Activated naive CD8-positive, alpha-beta T cell treated with anti-CD3 and anti-CD28 coated beads, Interleukin-2, amount 10 ng/mL, durations not matched to agents 7 days and 5 days (primary cell): ENCODE results near the gene KIF17. TPM values are rescaled to one million over a fixed set of nuclear protein-coding genes. Genes with fewer than 3 reads are reported as not detected.

Experiments
- ATAC-seq: fragments of 150-1000 bp; cut with Tn5 transposase; one replicate; pipeline ENCODE4 v1.10.0; 2021; ENCODE audit warnings: low read depth, moderate library complexity
- POLR2A ChIA-PET: fragments of 350-600 bp; sonication (Branson Sonifier 250); formaldehyde crosslinking; loops from one replicate; lab custom pipeline; 2021; ENCODE audit warnings: antibody characterized with exemption; lab: Charles Lee
- DNase-seq: peaks from one replicate; pipeline ENCODE4 v3.0.0; 2021
- H3K27ac Mint-ChIP-seq: one replicate; pipeline ENCODE4 v1.8.0; 2022; ENCODE audit warnings: mild to moderate bottlenecking, mixed read lengths
- H3K27me3 Mint-ChIP-seq: one replicate; pipeline ENCODE4 v1.8.0; 2022; ENCODE audit warnings: mild to moderate bottlenecking, moderate library complexity, mixed read lengths
- H3K36me3 Mint-ChIP-seq: one replicate; pipeline ENCODE4 v1.8.0; 2021; ENCODE audit warnings: mild to moderate bottlenecking, mixed read lengths
- H3K4me1 Mint-ChIP-seq: one replicate; pipeline ENCODE4 v1.8.0; 2021; ENCODE audit warnings: mixed read lengths
- H3K4me3 Mint-ChIP-seq: one replicate; pipeline ENCODE4 v1.8.0; 2022; ENCODE audit warnings: mild to moderate bottlenecking, moderate library complexity, mixed read lengths
- H3K9me3 Mint-ChIP-seq: one replicate; pipeline ENCODE4 v1.8.0; 2021; ENCODE audit warnings: mixed read lengths
- total RNA-seq, 2 experiments: library from RNA; stranded (reverse); gene quantifications; one replicate each; pipeline ENCODE4 v1.2.3, GENCODE V29; 2021

KIF17 gene
- total RNA-seq, 2 experiments from 2014 or later: not detected

DNA sequence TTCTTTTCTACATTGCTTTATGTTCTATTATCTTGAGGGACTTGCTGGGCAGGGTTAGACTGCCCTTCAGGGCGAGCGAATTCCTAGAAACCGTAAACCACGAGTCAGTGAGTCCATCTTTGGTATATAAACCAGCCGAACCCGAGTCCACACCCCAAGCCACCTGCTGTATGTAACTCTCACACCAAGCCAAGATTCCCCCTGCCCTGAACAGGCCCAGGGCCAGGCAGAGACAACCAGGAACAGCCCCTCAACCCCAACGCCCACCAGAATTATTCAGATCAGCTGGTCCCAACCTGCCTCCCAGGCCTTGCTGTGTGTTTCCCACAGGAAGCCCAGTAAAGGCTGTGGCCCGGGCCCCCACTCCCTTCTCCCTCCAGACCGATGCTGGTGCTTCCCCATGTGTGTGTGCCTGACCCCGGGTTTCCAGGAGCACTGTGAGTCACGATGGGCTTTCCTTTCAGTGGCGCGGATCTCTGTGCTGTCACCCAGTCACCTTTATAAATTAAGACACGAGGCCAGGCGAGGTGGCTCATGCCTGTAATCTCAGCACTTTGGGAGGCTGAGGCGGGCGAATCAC is 17.1 kb downstream of the KIF17 start:
- no peak for DNase-seq
- POLR2A ChIA-PET: no interaction called here
- H3K9me3 Mint-ChIP-seq: no peaks in the 10 kb centered on the region
- peaks cover 2% of the 10 kb centered on the region for H3K27me3 Mint-ChIP-seq
- H3K4me3 Mint-ChIP-seq: no peak overlapping the region
- H3K4me1 Mint-ChIP-seq: peaks cover 7% of the 10 kb centered on the region
- ATAC-seq: no peak
- no peak overlapping the region for H3K27ac Mint-ChIP-seq
- H3K36me3 Mint-ChIP-seq: no peaks in the 10 kb centered on the region

DNA sequence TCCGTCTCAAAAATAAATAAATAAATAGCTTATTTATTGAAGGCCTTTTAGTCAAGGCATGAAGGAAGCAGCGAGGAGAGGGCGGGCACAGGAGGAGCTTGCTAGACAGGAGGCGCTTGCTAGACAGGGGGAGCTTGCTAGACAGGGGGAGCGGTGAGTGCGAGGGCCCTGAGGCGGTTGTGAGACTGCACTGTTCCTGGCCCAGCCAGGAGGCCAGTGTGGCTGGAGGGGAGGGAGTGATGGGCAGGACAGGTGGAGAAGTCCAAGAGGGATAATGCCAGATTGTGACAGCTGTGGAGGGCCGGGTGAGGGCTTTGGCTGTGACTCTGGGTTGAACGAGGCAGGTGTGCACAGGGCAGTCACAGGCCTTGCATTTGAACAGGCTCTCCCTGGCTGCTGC is 18.2 kb downstream of the KIF17 start:
- H3K36me3 Mint-ChIP-seq: no peaks in the 10 kb centered on the region
- no peak overlapping the region for H3K4me3 Mint-ChIP-seq

DNA sequence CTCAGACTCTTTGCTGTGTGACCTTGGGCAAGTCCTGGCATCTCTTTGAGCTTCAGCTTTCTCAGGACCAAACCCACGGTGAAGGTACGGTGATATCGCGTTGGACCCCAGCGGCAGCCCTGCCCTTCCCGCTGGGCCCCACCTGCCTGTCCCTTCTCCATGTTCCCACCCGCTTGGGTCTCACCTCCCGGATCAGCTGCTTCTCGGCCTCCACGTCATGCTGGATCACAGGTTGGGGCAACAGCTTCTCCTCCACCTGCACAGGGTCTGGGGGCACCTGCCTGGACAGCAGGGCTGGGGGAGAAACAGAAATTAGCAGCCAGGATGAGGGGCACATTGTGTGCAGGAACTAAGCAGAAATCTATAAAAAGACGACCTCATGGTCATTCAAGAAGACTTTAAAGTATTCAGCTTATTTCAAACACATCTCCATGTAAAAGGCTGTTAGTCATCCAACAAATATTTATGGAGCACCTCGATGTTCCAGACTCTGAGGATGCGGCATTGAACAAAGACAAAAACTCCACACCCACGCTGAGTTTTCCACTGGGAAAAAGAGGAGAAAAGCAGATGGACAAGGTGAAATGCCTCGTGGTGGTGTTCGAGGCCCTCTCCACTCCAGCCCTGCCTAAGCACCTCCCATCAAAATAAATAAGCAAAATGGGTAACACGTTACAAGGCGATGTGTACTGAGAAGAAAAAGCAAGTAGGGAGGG is 19.5 kb downstream of the KIF17 start:
- no peak overlapping the region for H3K4me3 Mint-ChIP-seq
- POLR2A ChIA-PET: no interaction called here
- ATAC-seq (no peak), DNase-seq (no peak)
- H3K9me3 Mint-ChIP-seq: no peaks in the 10 kb centered on the region
- H3K4me1 Mint-ChIP-seq: peaks cover 7% of the 10 kb centered on the region
- peaks cover 13% of the 10 kb centered on the region for H3K27me3 Mint-ChIP-seq
- H3K36me3 Mint-ChIP-seq: no peaks in the 10 kb centered on the region
- H3K27ac Mint-ChIP-seq: no peak overlapping the region

More for the DNA sequence above, 18.2 kb downstream of the KIF17 start:
- DNase-seq (no peak), ATAC-seq (no peak)
- POLR2A ChIA-PET: no interaction called here
- no peak overlapping the region for H3K27ac Mint-ChIP-seq
- H3K4me1 Mint-ChIP-seq: peaks cover 7% of the 10 kb centered on the region
- H3K27me3 Mint-ChIP-seq: peaks cover 6% of the 10 kb centered on the region
- H3K9me3 Mint-ChIP-seq: no peaks in the 10 kb centered on the region

DNA sequence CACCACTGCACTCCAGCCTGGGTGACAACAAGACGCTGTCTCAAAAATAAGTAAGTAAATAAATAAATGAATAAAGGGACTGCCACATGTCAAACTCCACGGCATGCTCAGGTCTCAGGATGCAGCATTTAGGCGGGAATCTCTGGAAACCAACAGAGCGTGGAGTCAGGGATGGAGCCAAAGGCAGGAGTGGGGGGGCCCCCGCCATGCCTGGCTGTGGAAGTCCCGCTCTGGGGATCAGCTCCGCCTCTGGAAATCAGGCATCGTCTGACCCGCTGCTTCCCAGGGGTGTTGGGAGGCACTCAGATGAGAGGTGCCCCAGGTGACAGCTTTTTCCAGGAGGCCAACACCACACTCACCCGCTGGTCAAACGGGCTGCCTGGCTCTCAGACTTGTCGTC is 20.2 kb downstream of the KIF17 start:
- Mint-ChIP-seq H3K9me3 (no peaks in the 10 kb centered on the region), H3K36me3 (no peaks in the 10 kb centered on the region), H3K27me3 (peaks cover 11% of the 10 kb centered on the region), H3K27ac (no peak overlapping the region), H3K4me3 (no peak overlapping the region), H3K4me1 (peaks cover 7% of the 10 kb centered on the region)
- DNase-seq (no peak), ATAC-seq (no peak)
- POLR2A ChIA-PET: interaction anchor here (1.2 kb wide), 1 partner anchor 89 kb away, joined by 4 read pairs; the partner anchor contains the start of gene HP1BP3

DNA sequence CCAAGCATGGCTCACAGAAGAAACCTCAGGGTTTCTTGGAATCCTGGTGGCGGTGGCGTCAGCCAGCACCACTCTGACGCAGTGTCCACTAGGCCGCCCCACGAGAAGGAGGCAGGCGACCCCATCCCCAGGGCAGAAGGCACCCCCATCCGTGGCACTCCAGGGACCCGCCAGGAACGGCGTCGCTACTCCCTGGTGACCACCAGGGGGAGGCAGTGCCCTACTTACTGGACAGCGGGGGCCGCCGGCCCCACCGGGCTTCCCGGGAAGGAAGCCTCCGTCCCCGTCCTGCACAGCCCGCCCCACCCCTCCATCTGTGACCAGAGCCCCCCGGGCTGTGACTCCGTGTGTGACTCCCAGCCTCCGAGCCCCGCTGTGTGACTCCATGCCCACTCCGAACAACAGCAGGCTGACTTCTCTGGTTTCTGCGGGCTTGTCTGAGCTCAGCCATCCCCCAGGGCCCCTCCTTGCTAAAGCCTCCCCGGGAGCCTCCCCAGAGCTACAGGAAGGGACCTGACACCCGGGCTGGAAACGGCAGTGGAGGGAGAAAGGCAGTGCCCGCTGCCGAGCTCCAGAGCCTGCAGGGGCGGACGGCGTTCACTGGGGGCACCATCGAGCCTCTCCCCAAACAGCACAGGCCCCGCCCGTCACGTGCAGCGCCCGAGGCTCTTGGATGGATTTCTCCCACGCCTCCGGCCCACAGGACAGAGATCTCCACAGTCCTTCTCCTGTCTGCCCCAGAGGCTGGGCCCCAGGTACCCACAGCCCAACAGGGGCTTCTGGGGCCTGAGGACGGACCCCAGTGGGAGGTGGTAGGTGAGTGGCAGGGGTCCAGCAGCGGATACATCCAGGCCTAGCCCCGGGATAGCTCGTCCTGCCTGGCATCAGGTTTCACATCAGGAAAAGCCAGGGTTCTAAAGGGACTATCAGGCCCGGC is 21.1 kb downstream of the KIF17 start:
- no peaks in the 10 kb centered on the region for H3K9me3 Mint-ChIP-seq
- peak overlapping the region; percentile 88 for H3K4me3 Mint-ChIP-seq
- H3K27ac Mint-ChIP-seq: peak overlapping the region; percentile 85
- H3K4me1 Mint-ChIP-seq: peaks cover 7% of the 10 kb centered on the region
- POLR2A ChIA-PET: interaction anchor here (0.8 to 1.2 kb wide), 3 partner anchors 35 to 505 kb away, joined by 3 to 4 read pairs (median 3); partner anchors contain the start of genes DDOST and HP1BP3
- ATAC-seq (peak; percentile 91), DNase-seq (peak; percentile 81)
- H3K36me3 Mint-ChIP-seq: no peaks in the 10 kb centered on the region
- peaks cover 13% of the 10 kb centered on the region for H3K27me3 Mint-ChIP-seq

DNA sequence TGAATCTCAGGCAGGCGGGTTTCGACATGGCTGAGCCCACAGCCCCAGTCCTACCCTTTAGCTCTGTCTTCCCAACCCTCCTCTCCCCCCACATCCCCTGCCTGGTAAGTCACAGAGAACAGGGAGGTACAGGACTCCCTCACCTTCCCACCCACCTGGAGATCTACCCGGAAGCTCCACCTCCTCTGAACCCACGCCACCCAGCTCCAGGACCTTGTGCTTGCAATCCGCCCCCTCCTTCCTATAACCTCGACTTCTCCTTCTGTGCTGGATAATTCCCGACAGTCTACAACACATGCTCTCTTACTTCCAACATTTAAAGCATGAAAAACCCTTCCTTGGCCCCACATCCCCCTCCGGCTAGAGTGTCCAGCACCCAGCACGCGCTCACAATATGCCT is 22.3 kb downstream of the KIF17 start:
- Mint-ChIP-seq H3K27me3 (peaks cover 13% of the 10 kb centered on the region), H3K4me3 (peak overlapping the region; percentile 88), H3K36me3 (no peaks in the 10 kb centered on the region), H3K9me3 (no peaks in the 10 kb centered on the region), H3K27ac (no peak overlapping the region), H3K4me1 (peaks cover 7% of the 10 kb centered on the region)
- DNase-seq: no peak
- no peak for ATAC-seq
- POLR2A ChIA-PET: no interaction called here

DNA sequence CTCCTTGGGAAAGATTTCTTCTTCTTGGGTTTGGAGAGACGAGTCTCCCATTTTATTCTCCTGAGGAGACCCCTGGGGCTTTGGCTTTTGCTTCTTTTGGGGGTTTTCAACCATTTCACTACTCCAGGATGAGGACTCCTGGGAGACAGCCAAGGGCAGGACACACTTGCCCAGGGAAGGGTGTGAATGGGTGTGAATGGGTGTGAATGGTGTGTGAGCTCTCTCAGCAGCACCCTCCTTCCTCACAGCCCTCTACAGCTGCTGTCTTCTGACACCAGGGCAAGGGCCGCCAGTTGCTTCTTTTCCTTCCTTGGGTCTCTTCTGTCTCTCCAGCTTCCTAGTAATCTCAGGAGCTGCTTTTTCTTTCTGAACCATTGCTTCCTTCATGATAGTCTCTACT is 24.2 kb downstream of the KIF17 start:
- Mint-ChIP-seq H3K27me3 (peaks cover 13% of the 10 kb centered on the region), H3K9me3 (no peaks in the 10 kb centered on the region), H3K4me1 (peaks cover 7% of the 10 kb centered on the region), H3K4me3 (no peak overlapping the region), H3K27ac (no peak overlapping the region), H3K36me3 (no peaks in the 10 kb centered on the region)
- POLR2A ChIA-PET: no interaction called here
- DNase-seq: no peak
- no peak for ATAC-seq

DNA sequence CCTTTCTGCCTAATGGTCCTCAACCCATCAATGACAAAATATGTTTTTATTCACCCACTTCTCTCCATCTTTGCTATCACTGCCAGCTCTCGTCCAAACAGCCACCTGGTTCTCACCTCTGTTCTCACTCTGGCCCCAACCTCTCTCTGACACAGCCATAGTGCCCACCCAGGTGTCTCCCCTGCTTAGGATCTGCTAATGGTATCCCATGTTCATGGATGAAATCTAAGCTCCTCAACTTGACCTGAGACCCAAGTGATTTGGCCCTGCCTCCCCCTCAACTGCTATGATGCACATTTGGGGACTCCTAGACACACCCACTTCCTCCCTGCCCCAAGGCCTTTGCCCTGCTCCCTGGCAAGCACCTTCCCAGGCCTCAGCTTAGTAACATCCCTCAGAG is 25.9 kb downstream of the KIF17 start:
- no peak overlapping the region for H3K4me3 Mint-ChIP-seq
- ATAC-seq: no peak
- H3K36me3 Mint-ChIP-seq: no peaks in the 10 kb centered on the region
- peaks cover 13% of the 10 kb centered on the region for H3K27me3 Mint-ChIP-seq
- H3K4me1 Mint-ChIP-seq: peaks cover 7% of the 10 kb centered on the region
- POLR2A ChIA-PET: no interaction called here
- no peak for DNase-seq
- H3K9me3 Mint-ChIP-seq: no peaks in the 10 kb centered on the region
- H3K27ac Mint-ChIP-seq: no peak overlapping the region

DNA sequence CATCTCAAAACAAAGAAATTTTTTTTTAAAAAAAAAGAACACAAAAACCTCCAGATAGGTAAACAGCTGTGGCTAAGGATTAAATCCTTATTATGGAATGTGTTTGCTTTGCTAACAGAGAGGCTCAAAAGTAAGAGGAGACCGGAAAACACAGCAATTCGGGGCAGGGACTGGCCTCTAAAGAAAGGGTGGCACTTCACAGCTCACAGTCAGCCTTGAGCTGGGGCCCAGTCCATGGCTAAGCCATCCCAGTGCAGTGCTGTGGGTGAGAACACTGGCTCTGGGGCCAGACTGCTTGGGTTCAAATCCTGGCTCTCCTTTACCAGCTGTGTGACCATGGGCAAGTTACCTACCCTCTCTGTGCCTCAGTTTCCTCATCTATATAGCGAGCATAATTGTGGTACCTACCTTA is 28.2 kb downstream of the KIF17 start:
- Mint-ChIP-seq H3K4me1 (peaks cover 2% of the 10 kb centered on the region), H3K27me3 (peaks cover 15% of the 10 kb centered on the region), H3K9me3 (no peaks in the 10 kb centered on the region), H3K36me3 (no peaks in the 10 kb centered on the region), H3K4me3 (no peak overlapping the region), H3K27ac (no peak overlapping the region)
- ATAC-seq: no peak
- DNase-seq: no peak
- POLR2A ChIA-PET: interaction anchor here (0.8 kb wide), 1 partner anchor 28 kb away, joined by 3 read pairs; the partner anchor contains the start of gene DDOST

DNA sequence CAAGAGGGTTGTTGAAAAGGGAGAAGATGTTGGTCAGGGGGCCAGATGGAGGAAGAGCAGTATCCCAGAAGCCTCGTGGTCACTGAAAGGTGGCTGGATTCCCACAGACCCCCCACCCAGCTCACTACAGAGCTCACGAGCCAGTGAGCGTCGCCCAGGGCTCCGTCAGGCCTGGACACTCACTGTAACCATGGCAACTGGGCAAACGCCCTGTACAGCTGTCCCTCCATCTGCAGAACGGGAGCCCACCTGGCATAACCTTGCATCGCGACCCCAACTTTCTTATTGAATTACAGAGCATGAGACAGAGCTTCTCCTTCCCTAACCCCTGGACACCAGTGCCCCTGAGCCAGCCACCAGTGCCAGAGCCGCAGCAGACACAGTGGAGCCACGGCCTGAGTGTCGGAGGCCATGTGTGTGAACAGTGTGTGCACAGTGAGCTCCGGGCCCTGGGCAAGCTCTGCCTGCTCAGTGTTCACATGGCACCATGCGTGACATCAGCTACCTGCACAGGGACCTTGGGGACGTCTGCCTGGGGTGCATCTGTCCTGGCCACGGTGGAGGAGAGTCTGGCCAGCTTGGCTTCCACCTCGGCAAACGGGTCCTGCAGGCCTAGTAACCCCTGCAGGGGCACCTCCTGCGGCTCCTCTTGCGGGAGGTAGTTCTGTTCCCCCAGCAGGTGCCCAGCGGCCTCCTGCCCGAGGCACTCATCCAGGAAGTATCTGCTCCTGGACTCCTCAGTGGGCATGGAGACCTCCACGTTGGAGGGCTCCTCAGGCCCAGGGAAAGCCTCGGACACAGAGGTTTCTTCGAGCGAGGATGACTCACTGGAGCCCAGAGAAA is 30.7 kb downstream of the KIF17 start:
- ATAC-seq: no peak
- H3K36me3 Mint-ChIP-seq: no peaks in the 10 kb centered on the region
- no peak overlapping the region for H3K4me3 Mint-ChIP-seq
- no peaks in the 10 kb centered on the region for H3K9me3 Mint-ChIP-seq
- POLR2A ChIA-PET: interaction anchor here (0.5 kb wide), 1 partner anchor 327 kb away, joined by 6 read pairs; no protein-coding TSS in a partner anchor
- no peak overlapping the region for H3K27ac Mint-ChIP-seq
- peaks cover 11% of the 10 kb centered on the region for H3K27me3 Mint-ChIP-seq
- H3K4me1 Mint-ChIP-seq: peaks cover 6% of the 10 kb centered on the region
- no peak for DNase-seq

DNA sequence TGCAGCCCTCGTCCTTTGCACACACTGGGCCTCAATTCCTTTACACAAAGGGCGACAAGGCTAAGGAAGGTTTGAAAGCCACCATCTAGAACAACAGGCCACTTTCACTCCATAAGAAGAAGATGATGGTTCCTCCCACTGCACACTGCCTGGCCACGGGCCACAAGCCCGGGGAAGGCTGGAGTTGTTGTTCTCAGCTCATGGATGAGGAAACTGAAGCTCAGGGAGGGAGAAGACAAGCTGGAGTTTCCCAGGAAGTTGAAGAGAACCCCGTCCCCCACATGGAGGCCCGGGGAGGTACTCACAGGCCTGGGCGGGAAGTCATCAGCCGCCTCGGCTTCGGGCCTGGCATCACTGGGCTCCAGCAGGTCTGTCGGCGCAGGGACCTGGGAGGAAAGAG is 32.1 kb downstream of the KIF17 start:
- Mint-ChIP-seq H3K27me3 (peaks cover 15% of the 10 kb centered on the region), H3K27ac (no peak overlapping the region), H3K4me1 (peaks cover 8% of the 10 kb centered on the region), H3K9me3 (no peaks in the 10 kb centered on the region), H3K4me3 (no peak overlapping the region), H3K36me3 (no peaks in the 10 kb centered on the region)
- DNase-seq (no peak), ATAC-seq (no peak)
- POLR2A ChIA-PET: no interaction called here

DNA sequence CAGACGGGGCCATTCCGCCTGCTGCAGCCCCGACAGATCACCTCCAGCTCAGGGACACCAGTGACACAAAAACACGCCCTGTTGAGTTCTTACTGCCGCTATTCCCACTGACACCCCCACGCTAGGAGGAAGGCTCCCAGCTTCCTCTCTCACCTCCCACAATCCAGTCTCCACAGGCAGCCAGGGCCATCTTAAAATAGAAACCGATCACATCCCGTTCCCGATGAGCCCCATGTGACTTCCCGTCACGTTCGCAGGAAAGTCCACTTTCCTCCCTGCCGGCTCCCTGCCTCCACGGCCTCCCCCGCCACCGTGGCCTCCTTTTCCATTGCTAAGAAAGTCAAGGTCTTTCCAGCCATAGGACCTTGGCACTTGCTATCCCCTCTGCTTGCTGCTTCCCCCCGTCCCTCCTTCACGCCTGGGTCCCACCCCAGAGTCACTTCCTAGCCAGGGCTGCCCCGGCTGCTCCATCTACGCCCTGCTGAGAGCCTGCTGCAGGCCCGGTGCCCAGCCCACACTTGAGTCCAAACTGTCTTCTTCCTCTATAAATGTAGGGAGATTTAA is 32.6 kb downstream of the KIF17 start:
- no peak for ATAC-seq
- H3K27ac Mint-ChIP-seq: no peak overlapping the region
- POLR2A ChIA-PET: no interaction called here
- H3K36me3 Mint-ChIP-seq: no peaks in the 10 kb centered on the region
- H3K4me1 Mint-ChIP-seq: peaks cover 8% of the 10 kb centered on the region
- H3K9me3 Mint-ChIP-seq: no peaks in the 10 kb centered on the region
- no peak for DNase-seq
- peaks cover 20% of the 10 kb centered on the region for H3K27me3 Mint-ChIP-seq
- no peak overlapping the region for H3K4me3 Mint-ChIP-seq
